Bone marrow (tissue), 2 donors: ENCODE results near the gene ZHX3.

ENCODE experiments used
- DNase-seq, 2 donors: peaks; one replicate each; lab custom pipeline; 2025; lab: John Stamatoyannopoulos, UW

ZHX3 gene

GRCh38 chr20:41352666-41353065 lies 35.1 kb upstream of the ZHX3 start:
- DNase-seq = no peak

GRCh38 chr20:41352106-41352505 lies 34.6 kb upstream of the ZHX3 start:
- no peak for DNase-seq

- DNase-seq = no peak
Measured at GRCh38 chr20:41350408-41350962, 33.0 kb upstream of the ZHX3 start.

- no peak for DNase-seq
Measured at GRCh38 chr20:41349943-41350342, 32.4 kb upstream of the ZHX3 start.

- DNase-seq = no peak
Measured at GRCh38 chr20:41349266-41349665, 31.7 kb upstream of the ZHX3 start.

GRCh38 chr20:41348430-41349172 lies 31.1 kb upstream of the ZHX3 start:
- no peak for DNase-seq

GRCh38 chr20:41347523-41348429 lies 30.2 kb upstream of the ZHX3 start:
- DNase-seq = no peak

- no peak for DNase-seq
Measured at GRCh38 chr20:41345729-41346067, 28.2 kb upstream of the ZHX3 start.

- DNase-seq = no peak
Measured at GRCh38 chr20:41344938-41345728, 27.6 kb upstream of the ZHX3 start.

- no peak for DNase-seq
Measured at GRCh38 chr20:41344477-41344876, 26.9 kb upstream of the ZHX3 start.

GRCh38 chr20:41342474-41343464 lies 25.2 kb upstream of the ZHX3 start:
- DNase-seq = no peak

- DNase-seq = peak; percentile 5 to 24
Measured at GRCh38 chr20:41340327-41341055, 23.0 kb upstream of the ZHX3 start, which contains the start of gene LPIN3. Gene LPIN3 (plus strand): TSS chr20:41340821. CDS start chr20:41345804, 4,983 bp downstream.

- peak; percentile 33 to 35 for DNase-seq
Measured at GRCh38 chr20:41339957-41340326, 22.4 kb upstream of the ZHX3 start.

GRCh38 chr20:41336711-41337492 lies 19.4 kb upstream of the ZHX3 start:
- no peak for DNase-seq

GRCh38 chr20:41335591-41335990 lies 18.1 kb upstream of the ZHX3 start:
- DNase-seq = no peak

- no peak for DNase-seq
Measured at GRCh38 chr20:41334443-41335421, 17.2 kb upstream of the ZHX3 start.

- DNase-seq = no peak
Measured at GRCh38 chr20:41334036-41334435, 16.5 kb upstream of the ZHX3 start.

GRCh38 chr20:41331731-41332130 lies 14.2 kb upstream of the ZHX3 start:
- no peak for DNase-seq
